HepG2 (cell line): ENCODE data around the gene SCYGR5. TPM values are rescaled to one million over a fixed set of nuclear protein-coding genes. Genes with fewer than 3 reads are reported as not detected.

Experiments
- ATAC-seq: fragments of 200-7000 bp; cut with Tn5 transposase; 3 replicates; pipeline ENCODE4 v1.9.1; 2020; ENCODE audit warnings: mild to moderate bottlenecking, moderate library complexity
- BruUV-seq: library from RNA; stranded (reverse); fragments of 400-500 nt; replicated peaks from 2 replicates; lab custom pipeline; 2021; lab: Mats Ljungman, UMichigan
- CTCF ChIA-PET: fragments of 300-600 bp; formaldehyde crosslinking; extraction: SDS; loops from one replicate; lab custom pipeline; 2021; ENCODE audit warnings: low total read pairs, inconsistent platforms, low intra/inter-chr PET ratio; lab: Yijun Ruan, JAX
- POLR2A ChIA-PET: fragments of 350-600 bp; sonication (Branson Sonifier 250); formaldehyde crosslinking; loops from one replicate; lab custom pipeline; 2020; ENCODE audit warnings: antibody characterized with exemption, inconsistent platforms; lab: Yijun Ruan, JAX
- DNase-seq: peaks from one replicate; pipeline ENCODE4 v3.0.0-alpha.2; 2015; ENCODE audit warnings: low spot score
- FAIRE-seq: peaks from 3 replicates; lab custom pipeline; 2011; peaks lifted over from hg19 to GRCh38; lab: Jason Lieb, UNC
- H2AFZ ChIP-seq: one replicate; pipeline ENCODE4 v1.6.1; 2011; ENCODE audit warnings: low read length, inconsistent platforms
- H3K27ac ChIP-seq: fragments of 300-600 bp; 3 replicates; pipeline ENCODE4 v1.8.0; 2011; ENCODE audit warnings: mixed run types, mild to moderate bottlenecking, mixed read lengths, low read length, inconsistent platforms; ENCODE audit not compliant: insufficient read depth; ENCODE audit errors: extremely low read length
- H3K27me3 ChIP-seq, 2 experiments: fragments of 200-600 bp in 1 of 2; 2 replicates in 1 of 2; 3 replicates in 1 of 2; pipeline versions ENCODE4 v1.6.0 to v1.8.0; 2011; ENCODE audit warnings: low read length in 2 of 2, mild to moderate bottlenecking in 2 of 2, moderate library complexity in 2 of 2, inconsistent platforms in 1 of 2; ENCODE audit not compliant: insufficient read depth in 2 of 2, control insufficient read depth in 1 of 2
- H3K36me3 ChIP-seq, 2 experiments: fragments of 200-600 bp in 1 of 2; replicated peaks in 1 of 2; 2 replicates in 1 of 2; 3 replicates in 1 of 2; pipeline versions ENCODE4 v1.5.1 to v1.8.0; 2011; ENCODE audit warnings: low read length in 2 of 2, inconsistent platforms in 1 of 2; ENCODE audit not compliant: insufficient read depth in 2 of 2, control insufficient read depth in 1 of 2
- H3K4me1 ChIP-seq: 2 replicates; pipeline ENCODE4 v1.5.1; 2012; ENCODE audit warnings: low read length, inconsistent platforms; ENCODE audit not compliant: insufficient read depth
- H3K4me2 ChIP-seq: 2 replicates; pipeline ENCODE4 v1.6.0; 2011; ENCODE audit warnings: low read depth, low read length, inconsistent platforms
- H3K4me3 ChIP-seq, 3 experiments: fragments of 200-600 bp in 1 of 3; sonication (generic), shearing (Covaris generic) in 1 of 3; replicated peaks in 1 of 3; 2 replicates each; pipeline ENCODE4 v1.5.1; 2011 to 2016; ENCODE audit warnings: low read length in 3 of 3, inconsistent platforms in 2 of 3, low read depth in 2 of 3, mild to moderate bottlenecking in 2 of 3, control low read depth in 1 of 3, mixed read lengths in 1 of 3; ENCODE audit not compliant: insufficient read depth in 1 of 3
- H3K79me2 ChIP-seq: one replicate; pipeline ENCODE4 v1.6.1; 2011; ENCODE audit warnings: low read length, inconsistent platforms; ENCODE audit not compliant: insufficient read depth
- H3K9ac ChIP-seq: 2 replicates; pipeline ENCODE4 v1.6.0; 2011; ENCODE audit warnings: mild to moderate bottlenecking, low read depth, low read length, inconsistent platforms; ENCODE audit not compliant: insufficient read depth
- H3K9me3 ChIP-seq: 2 replicates; pipeline ENCODE4 v1.5.1; 2012; ENCODE audit warnings: mild to moderate bottlenecking, low read length
- H4K20me1 ChIP-seq: 2 replicates; pipeline ENCODE4 v1.6.0; 2011; ENCODE audit warnings: inconsistent platforms, mild to moderate bottlenecking, low read length, moderate library complexity; ENCODE audit not compliant: insufficient read depth
- BRD4 ChIP-seq: sonication (generic); formaldehyde crosslinking; IDR thresholded peaks from 2 replicates; pipeline ENCODE4 v1.4.0; 2020; ENCODE audit warnings: missing genetic modification reagents
- EP300 ChIP-seq, 3 experiments: sonication (generic) in 1 of 3; formaldehyde crosslinking in 1 of 3; IDR thresholded peaks; 2 replicates each; pipeline versions ENCODE4 v1.5.1 to v1.6.1; 2011 to 2020; ENCODE audit warnings: low read depth in 2 of 3, low read length in 2 of 3, borderline replicate concordance in 1 of 3, improper control_type of control experiment in 1 of 3, mild to moderate bottlenecking in 1 of 3, missing genetic modification reagents in 1 of 3, moderate library complexity in 1 of 3
- HNF4G ChIP-seq, 2 experiments: sonication (generic) in 1 of 2; formaldehyde crosslinking in 1 of 2; IDR thresholded peaks; 2 replicates each; pipeline versions ENCODE4 v1.4.0 to v1.6.1; 2011 to 2020; ENCODE audit warnings: borderline replicate concordance in 2 of 2, low read depth in 2 of 2, mild to moderate bottlenecking in 2 of 2, low read length in 1 of 2, missing genetic modification reagents in 1 of 2, moderate library complexity in 1 of 2
- PCBP1 ChIP-seq: fragments of 200-400 bp; formaldehyde crosslinking; IDR thresholded peaks from 2 replicates; pipeline ENCODE4 v1.6.1; 2017; ENCODE audit warnings: mild to moderate bottlenecking, low read depth, low read length, borderline replicate concordance
- SIN3A ChIP-seq: IDR thresholded peaks from 2 replicates; pipeline ENCODE4 v1.6.1; 2011; ENCODE audit warnings: low read depth, mild to moderate bottlenecking, control low read depth, low read length, borderline replicate concordance
- TEAD3 ChIP-seq: optimal IDR thresholded peaks from 2 replicates; pipeline ENCODE3; 2016; ENCODE audit warnings: borderline replicate concordance
- ZNF549 ChIP-seq: sonication (generic); formaldehyde crosslinking; IDR thresholded peaks from 2 replicates; pipeline ENCODE4 v1.5.0; 2020; ENCODE audit warnings: missing genetic modification reagents
- WGBS: methylation state at CpG from one replicate; pipeline ENCODE4 v1.1.6; 2017; ENCODE audit warnings: low lambda C conversion rate; 5-methylcytosine and 5-hydroxymethylcytosine counted together
- in situ Hi-C: cut with HindIII; loops from 2 replicates; pipeline ENCODE4 v1.10.0; 2017; ENCODE audit warnings: low pct_unique_long_range_greater_than_20kb; ENCODE audit not compliant: extremely low pct_ligation_motif_present
- intact Hi-C: fragments of 100-400 bp; cut with micrococcal nuclease; formaldehyde crosslinking; loops from one replicate; pipeline ENCODE4 v1.10.0; 2022; ENCODE audit not compliant: unreplicated experiment
- polyA plus RNA-seq, 8 experiments: library from polyadenylated mRNA; depleted of rRNA in 3 of 8; stranded (reverse) in 7 of 8; unstranded in 1 of 8; fragments of >200 nt; fragmentation: Illumina TruSeq in 4 of 8; extraction: Trizol in 4 of 8; gene quantifications; 2 replicates each; pipeline versions ENCODE4 v1.2.1 to v1.2.3, GENCODE V29; 2011 to 2016; ENCODE audit warnings: low read depth in 4 of 8, missing spikeins in 1 of 8, mixed read lengths in 1 of 8; ENCODE audit not compliant: insufficient read depth in 1 of 8
- total RNA-seq, 5 experiments: library from RNA; depleted of rRNA; stranded (reverse); fragments of >200 nt; fragmentation: Illumina TruSeq; extraction: Trizol; gene quantifications; 2 replicates each; pipeline ENCODE4 v1.2.3, GENCODE V29; 2016; ENCODE audit warnings: low read depth in 1 of 5

SCYGR5 gene
- total and polyA plus RNA-seq, 2 of the 13 experiments (the other 11 are each of a cell fraction or from before 2014, with no cell fraction given): not detected

DNA sequence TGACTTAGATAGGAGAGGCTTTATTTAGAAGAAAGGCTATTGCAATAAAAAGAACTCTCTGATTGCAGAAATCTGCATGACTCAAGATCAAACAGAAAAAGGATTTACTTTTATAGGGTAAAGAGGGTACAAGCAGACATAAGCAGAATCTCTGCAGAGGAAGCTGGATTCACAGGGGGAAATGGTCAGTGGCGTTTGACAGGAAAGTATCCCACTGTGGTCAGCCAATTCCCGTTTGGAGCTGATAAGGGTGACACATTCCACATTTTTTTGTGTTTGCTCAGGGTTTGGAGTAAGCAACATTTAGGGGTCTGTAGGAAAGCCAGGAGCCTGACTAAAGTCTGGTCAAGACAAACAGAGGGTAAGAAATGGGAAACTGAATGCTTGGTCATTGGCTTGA is 23.9 kb upstream of the SCYGR5 start:
- FAIRE-seq: no peak
- peak; percentile 7 for TF ChIP-seq TEAD3 (CRISPR knock-in tag)
- no peak for TF ChIP-seq ZNF549 (CRISPR knock-in tag)
- no peak for TF ChIP-seq BRD4 (CRISPR knock-in tag)
- peak in 1 of 2 experiments; percentile 18; a peak in 1 of 4 replicates for TF ChIP-seq EP300 (IDR thresholded peaks at IDR 0.05; ENCODE audit: low read depth in 2 of 2, low read length in 2 of 2)
- TF ChIP-seq EP300 (CRISPR knock-in tag; IDR thresholded peaks at IDR 0.05; ENCODE audit: borderline replicate concordance): no peak
- no peak for TF ChIP-seq PCBP1
- no peak for TF ChIP-seq SIN3A
- TF ChIP-seq HNF4G (IDR thresholded peaks at IDR 0.05; ENCODE audit: borderline replicate concordance, low read depth, low read length): 0 out of 2 replicates have a peak, but pooled peaks have one; percentile 7
- TF ChIP-seq HNF4G (CRISPR knock-in tag; IDR thresholded peaks at IDR 0.05; ENCODE audit: borderline replicate concordance, low read depth): no peak
- TF ChIP-seq, all 625 proteins: peak for 3
- peak overlapping the region; percentile 19; the same call in 1 of the 2 replicates for H3K9ac ChIP-seq
- H3K36me3 ChIP-seq: no peaks in the 10 kb centered on the region
- peaks cover 38% of the 10 kb centered on the region for H3K4me1 ChIP-seq
- no peaks in the 10 kb centered on the region for H3K27me3 ChIP-seq
- 0 out of 6 replicates have a peak overlapping the region, but pooled peaks of 1 of the 3 experiments have one; percentile 8 for H3K4me3 ChIP-seq
- POLR2A ChIA-PET: no interaction called here
- H3K79me2 ChIP-seq: no peaks in the 10 kb centered on the region
- CTCF ChIA-PET: no interaction called here
- in situ Hi-C loops (no loop called here), intact Hi-C loops (loop anchor here (5.0 kb wide), 1 partner anchor 170 kb away; the partner anchor contains the start of gene CCL20)
- DNase-seq: peak; percentile 45
- no TSS peak for BruUV-seq
- H3K27ac ChIP-seq: no peak overlapping the region
- H3K4me2 ChIP-seq: peak overlapping the region; percentile 55
- no peak for ATAC-seq
- no peaks in the 10 kb centered on the region for H3K9me3 ChIP-seq
- H4K20me1 ChIP-seq: no peaks in the 10 kb centered on the region
- WGBS: 8% methylated on average over 2 of the region's 2 CpGs
- H2AFZ ChIP-seq: no peak overlapping the region
